ENCODE results near the gene MYO15A.

Gene MYO15A

GRCh38 chr17:18138065-18138749, 29.7 kb downstream of the MYO15A start:
- DNase-seq, result no peak

GRCh38 chr17:18139092-18139491, 30.5 kb downstream of the MYO15A start:
- DNase-seq, result no peak

GRCh38 chr17:18139498-18139897, 30.9 kb downstream of the MYO15A start:
- DNase-seq, result no peak

GRCh38 chr17:18139949-18140348, 31.4 kb downstream of the MYO15A start:
- no peak for DNase-seq

- no peak for DNase-seq
Measured at GRCh38 chr17:18140648-18141047, 32.1 kb downstream of the MYO15A start.

- DNase-seq, result peak; percentile 48
Measured at GRCh38 chr17:18141210-18141803, 32.8 kb downstream of the MYO15A start.

- no peak for DNase-seq
Measured at GRCh38 chr17:18142417-18142816, 33.9 kb downstream of the MYO15A start.

- DNase-seq, result no peak
Measured at GRCh38 chr17:18143044-18143936, 34.7 kb downstream of the MYO15A start.

GRCh38 chr17:18144261-18144660, 35.7 kb downstream of the MYO15A start:
- no peak for DNase-seq

- DNase-seq, result no peak
Measured at GRCh38 chr17:18144855-18145254, 36.3 kb downstream of the MYO15A start.

GRCh38 chr17:18145811-18146210, 37.3 kb downstream of the MYO15A start:
- no peak for DNase-seq

- no peak for DNase-seq
Measured at GRCh38 chr17:18146259-18146658, 37.7 kb downstream of the MYO15A start.

- DNase-seq, result no peak
Measured at GRCh38 chr17:18146980-18147379, 38.4 kb downstream of the MYO15A start.

GRCh38 chr17:18148586-18148985, 40.0 kb downstream of the MYO15A start:
- DNase-seq, result no peak

GRCh38 chr17:18151290-18151689, 42.7 kb downstream of the MYO15A start:
- no peak for DNase-seq

GRCh38 chr17:18155179-18155578, 46.6 kb downstream of the MYO15A start:
- no peak for DNase-seq

GRCh38 chr17:18156171-18156975, 47.8 kb downstream of the MYO15A start:
- no peak for DNase-seq

GRCh38 chr17:18156976-18157280, 48.4 kb downstream of the MYO15A start:
- no peak for DNase-seq

- DNase-seq, result no peak
Measured at GRCh38 chr17:18157354-18157985, 48.9 kb downstream of the MYO15A start.

- DNase-seq, result peak; percentile 90
Measured at GRCh38 chr17:18158022-18158600, 49.6 kb downstream of the MYO15A start.

- DNase-seq, result no peak
Measured at GRCh38 chr17:18159551-18160120, 51.1 kb downstream of the MYO15A start.

All from central memory CD4-positive, alpha-beta T cell (primary cell).